Measurements from ENCODE around the gene R3HDML.

The R3HDML gene

GRCh38 chr20:44400671-44400969, 63.8 kb downstream of the R3HDML start:
- no peak for TF ChIP-seq CTCF (IDR thresholded peaks at IDR 0.05)
- H3K27ac ChIP-seq: no peak overlapping the region
- H3K36me3 ChIP-seq: no peaks in the 10 kb centered on the region
- no peaks in the 10 kb centered on the region for H3K9me3 ChIP-seq
- H3K27me3 ChIP-seq: no peaks in the 10 kb centered on the region
- H3K4me1 ChIP-seq (ENCODE audit: control insufficient read depth in 1 of 2, insufficient read depth in 1 of 2, low read depth in 1 of 2, low read length in 1 of 2): no peaks in the 10 kb centered on the region
- H3K4me3 ChIP-seq (ENCODE audit: low read depth in 1 of 2, low read length in 1 of 2): no peak overlapping the region

All from neutrophil (primary cell).